HEK293T (cell line): ENCODE measurements around the gene SYNM.

Experiments used
- BHLHE40 ChIP-seq: fragments of 450-650 bp; IDR thresholded peaks from 2 replicates; pipeline ENCODE4 v1.6.1; 2016; ENCODE audit warnings: mild to moderate bottlenecking, moderate library complexity, borderline replicate concordance
- FOXA1 ChIP-seq: fragments of 450-650 bp; IDR thresholded peaks from 2 replicates; pipeline ENCODE4 v1.6.1; 2016; ENCODE audit warnings: mild to moderate bottlenecking
- HDGF ChIP-seq: fragments of 450-650 bp; IDR thresholded peaks from 2 replicates; pipeline ENCODE4 v1.6.1; 2017; ENCODE audit warnings: antibody characterized with exemption, borderline replicate concordance
- L3MBTL2 ChIP-seq: fragments of 450-650 bp; conservative IDR thresholded peaks from 2 replicates; pipeline ENCODE4 v1.6.1; 2016; ENCODE audit warnings: mild to moderate bottlenecking
- NFRKB ChIP-seq: fragments of 450-650 bp; IDR thresholded peaks from 2 replicates; pipeline ENCODE4 v1.6.1; 2016; ENCODE audit warnings: mild to moderate bottlenecking, moderate library complexity
- SUZ12 ChIP-seq: fragments of 450-650 bp; IDR thresholded peaks from 2 replicates; pipeline ENCODE4 v1.6.1; 2016; ENCODE audit warnings: mild to moderate bottlenecking
- ZNF384 ChIP-seq: fragments of 450-650 bp; IDR thresholded peaks from 2 replicates; pipeline ENCODE4 v1.6.1; 2016
- TF ChIP-seq, protein P1 (sequence below): fragments of 450-650 bp; IDR thresholded peaks from 2 replicates; pipeline ENCODE4 v1.6.1; 2016

- TF ChIP-seq HDGF, result no peak
- no peak for TF ChIP-seq L3MBTL2
- TF ChIP-seq, protein P1, sequence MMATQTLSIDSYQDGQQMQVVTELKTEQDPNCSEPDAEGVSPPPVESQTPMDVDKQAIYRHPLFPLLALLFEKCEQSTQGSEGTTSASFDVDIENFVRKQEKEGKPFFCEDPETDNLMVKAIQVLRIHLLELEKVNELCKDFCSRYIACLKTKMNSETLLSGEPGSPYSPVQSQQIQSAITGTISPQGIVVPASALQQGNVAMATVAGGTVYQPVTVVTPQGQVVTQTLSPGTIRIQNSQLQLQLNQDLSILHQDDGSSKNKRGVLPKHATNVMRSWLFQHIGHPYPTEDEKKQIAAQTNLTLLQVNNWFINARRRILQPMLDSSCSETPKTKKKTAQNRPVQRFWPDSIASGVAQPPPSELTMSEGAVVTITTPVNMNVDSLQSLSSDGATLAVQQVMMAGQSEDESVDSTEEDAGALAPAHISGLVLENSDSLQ, result no peak
- TF ChIP-seq NFRKB, result no peak
- TF ChIP-seq FOXA1, result no peak
- no peak for TF ChIP-seq SUZ12
- no peak for TF ChIP-seq ZNF384
- TF ChIP-seq BHLHE40, result no peak
Observed at GRCh38 chr15:99154271-99154670, 49.4 kb downstream of the SYNM start.
